SK-N-MC (cell line): ENCODE data around the gene MTFR1L.

Experiments used
- EZH2 ChIP-seq: fragments of 200-600 bp; sonication (generic); IDR thresholded peaks from one replicate; pipeline ENCODE4 v1.6.1; 2017; ENCODE audit warnings: antibody characterized with exemption
- FOXP2 ChIP-seq: optimal IDR thresholded peaks from 2 replicates; pipeline ENCODE3; 2011; ENCODE audit warnings: mild to moderate bottlenecking, moderate library complexity; ENCODE audit not compliant: insufficient read depth; ENCODE audit errors: extremely low read length, control extremely low read depth
- POLR2AphosphoS5 ChIP-seq: IDR thresholded peaks from 2 replicates; pipeline ENCODE4 v1.6.1; 2012; ENCODE audit warnings: mild to moderate bottlenecking, low read depth, low read length, borderline replicate concordance

- no peak for TF ChIP-seq EZH2
- TF ChIP-seq POLR2AphosphoS5: no peak
- TF ChIP-seq FOXP2: no peak
These were observed 6.6 kb upstream of the MTFR1L start for GRCh38 chr1:25813071-25813733.
